CD8-positive, alpha-beta memory T cell (primary cell): ENCODE data around the gene BANP. TPM values are rescaled to one million over a fixed set of nuclear protein-coding genes. Genes with fewer than 3 reads are reported as not detected.
"Not testable (repeated sequence)": the region's sequence is repeated elsewhere in the genome, so short reads cannot be mapped to it uniquely, and the experiment has no call there.

ENCODE experiments used
- CTCF ChIA-PET: fragments of 350-600 bp; sonication (Branson Sonifier 250); formaldehyde crosslinking; loops from one replicate; lab custom pipeline; 2021; ENCODE audit warnings: antibody characterized with exemption; lab: Charles Lee
- POLR2A ChIA-PET: fragments of 350-600 bp; sonication (Branson Sonifier 250); formaldehyde crosslinking; loops from one replicate; lab custom pipeline; 2021; ENCODE audit warnings: antibody characterized with exemption; lab: Charles Lee
- DNase-seq, 5 donors: peaks; one replicate each; pipeline versions ENCODE4 v3.0.0 to v3.0.0-alpha.2; 2020 to 2022; ENCODE audit warnings: mixed read lengths in 1 of 5
- H3K27ac ChIP-seq: one replicate; pipeline ENCODE4 v1.7.0; 2013; ENCODE audit warnings: low read depth, mild to moderate bottlenecking, low read length, moderate library complexity
- H3K27me3 ChIP-seq: 2 replicates; pipeline ENCODE4 v1.7.0; 2013; ENCODE audit warnings: low read length, mild to moderate bottlenecking; ENCODE audit not compliant: insufficient read depth, poor library complexity, severe bottlenecking
- H3K36me3 ChIP-seq: 2 replicates; pipeline ENCODE4 v1.7.0; 2013; ENCODE audit warnings: mild to moderate bottlenecking, low read length, moderate library complexity; ENCODE audit not compliant: insufficient read depth
- H3K4me1 ChIP-seq: 2 replicates; pipeline ENCODE4 v1.7.0; 2013; ENCODE audit warnings: mild to moderate bottlenecking, low read length, moderate library complexity; ENCODE audit not compliant: insufficient read depth
- H3K4me3 ChIP-seq: 2 replicates; pipeline ENCODE4 v1.7.0; 2013; ENCODE audit warnings: mild to moderate bottlenecking, low read length
- H3K9me3 ChIP-seq: 2 replicates; pipeline ENCODE4 v1.7.0; 2013; ENCODE audit warnings: mild to moderate bottlenecking, low read length
- H3K27ac Mint-ChIP-seq, 8 donors: one replicate each; pipeline ENCODE4 v1.8.0; 2020 to 2021; ENCODE audit warnings: mixed read lengths in 8 of 8, mild to moderate bottlenecking in 6 of 8, inconsistent platforms in 3 of 8, moderate library complexity in 3 of 8
- H3K27me3 Mint-ChIP-seq, 2 donors: one replicate each; pipeline ENCODE4 v1.8.0; 2020 to 2021; ENCODE audit warnings: mixed read lengths in 2 of 2, mild to moderate bottlenecking in 1 of 2, moderate library complexity in 1 of 2
- H3K36me3 Mint-ChIP-seq, 3 donors: one replicate each; pipeline ENCODE4 v1.8.0; 2020 to 2021; ENCODE audit warnings: mixed read lengths in 3 of 3, inconsistent platforms in 1 of 3, mild to moderate bottlenecking in 1 of 3
- H3K4me1 Mint-ChIP-seq, 3 donors: one replicate each; pipeline ENCODE4 v1.8.0; 2020 to 2021; ENCODE audit warnings: mixed read lengths in 3 of 3, inconsistent platforms in 1 of 3, mild to moderate bottlenecking in 1 of 3
- H3K4me3 Mint-ChIP-seq, 7 donors: one replicate each; pipeline ENCODE4 v1.8.0; 2020 to 2021; ENCODE audit warnings: mixed read lengths in 7 of 7, mild to moderate bottlenecking in 6 of 7, moderate library complexity in 4 of 7, inconsistent platforms in 2 of 7
- H3K9me3 Mint-ChIP-seq, 5 donors: one replicate each; pipeline ENCODE4 v1.8.0; 2020 to 2022; ENCODE audit warnings: mixed read lengths in 5 of 5, mild to moderate bottlenecking in 3 of 5, moderate library complexity in 2 of 5, inconsistent platforms in 1 of 5
- polyA plus RNA-seq: library from polyadenylated mRNA; unstranded; fragments of 300-500 nt; fragmentation: Illumina TruSeq; gene quantifications from one replicate; pipeline ENCODE4 v1.2.3, GENCODE V29; 2021
- total RNA-seq, 2 experiments: library from RNA; stranded (reverse); gene quantifications; one replicate each; pipeline ENCODE4 v1.2.3, GENCODE V29; 2021

The BANP gene
- total and polyA plus RNA-seq, 3 experiments from 2014 or later: 28.5 to 32.5 (median 29.5) TPM

GRCh38 chr16:88024491-88025085 lies 73.4 kb downstream of the BANP start:
- H3K4me1 Mint-ChIP-seq, H3K4me3 ChIP-seq, CTCF ChIA-PET, H3K27me3 Mint-ChIP-seq, H3K27ac ChIP-seq, DNase-seq, POLR2A ChIA-PET, H3K27me3 ChIP-seq, H3K4me1 ChIP-seq, H3K4me3 Mint-ChIP-seq, H3K36me3 ChIP-seq, H3K9me3 Mint-ChIP-seq, H3K9me3 ChIP-seq: not testable (repeated sequence)
- Mint-ChIP-seq H3K36me3 (peaks cover 0 to 76% (median 12%) of the 10 kb centered on the region in 3 donors), H3K27ac (peak overlapping the region in 2 of 8 donors; percentile 66 to 78)

GRCh38 chr16:88025086-88025492 lies 73.9 kb downstream of the BANP start:
- H3K27ac ChIP-seq, H3K4me3 ChIP-seq, DNase-seq, H3K27me3 Mint-ChIP-seq, H3K4me1 Mint-ChIP-seq, H3K4me3 Mint-ChIP-seq, CTCF ChIA-PET, H3K9me3 ChIP-seq, H3K4me1 ChIP-seq, POLR2A ChIA-PET, H3K27me3 ChIP-seq, H3K36me3 ChIP-seq, H3K9me3 Mint-ChIP-seq: not testable (repeated sequence)
- Mint-ChIP-seq H3K27ac (peak overlapping the region in 1 of 8 donors; percentile 66), H3K36me3 (peaks cover 0 to 76% (median 14%) of the 10 kb centered on the region in 3 donors)

GRCh38 chr16:88025828-88026555 lies 74.8 kb downstream of the BANP start:
- H3K4me1 Mint-ChIP-seq, H3K4me3 ChIP-seq, H3K36me3 ChIP-seq, H3K4me1 ChIP-seq, H3K27ac Mint-ChIP-seq, H3K9me3 Mint-ChIP-seq, POLR2A ChIA-PET, H3K27me3 ChIP-seq, H3K9me3 ChIP-seq, CTCF ChIA-PET, H3K27ac ChIP-seq, H3K27me3 Mint-ChIP-seq, H3K4me3 Mint-ChIP-seq: not testable (repeated sequence)
- peaks cover 0 to 78% (median 11%) of the 10 kb centered on the region in 3 donors for H3K36me3 Mint-ChIP-seq
- DNase-seq: peak in 1 of 5 donors; percentile 36

DNA sequence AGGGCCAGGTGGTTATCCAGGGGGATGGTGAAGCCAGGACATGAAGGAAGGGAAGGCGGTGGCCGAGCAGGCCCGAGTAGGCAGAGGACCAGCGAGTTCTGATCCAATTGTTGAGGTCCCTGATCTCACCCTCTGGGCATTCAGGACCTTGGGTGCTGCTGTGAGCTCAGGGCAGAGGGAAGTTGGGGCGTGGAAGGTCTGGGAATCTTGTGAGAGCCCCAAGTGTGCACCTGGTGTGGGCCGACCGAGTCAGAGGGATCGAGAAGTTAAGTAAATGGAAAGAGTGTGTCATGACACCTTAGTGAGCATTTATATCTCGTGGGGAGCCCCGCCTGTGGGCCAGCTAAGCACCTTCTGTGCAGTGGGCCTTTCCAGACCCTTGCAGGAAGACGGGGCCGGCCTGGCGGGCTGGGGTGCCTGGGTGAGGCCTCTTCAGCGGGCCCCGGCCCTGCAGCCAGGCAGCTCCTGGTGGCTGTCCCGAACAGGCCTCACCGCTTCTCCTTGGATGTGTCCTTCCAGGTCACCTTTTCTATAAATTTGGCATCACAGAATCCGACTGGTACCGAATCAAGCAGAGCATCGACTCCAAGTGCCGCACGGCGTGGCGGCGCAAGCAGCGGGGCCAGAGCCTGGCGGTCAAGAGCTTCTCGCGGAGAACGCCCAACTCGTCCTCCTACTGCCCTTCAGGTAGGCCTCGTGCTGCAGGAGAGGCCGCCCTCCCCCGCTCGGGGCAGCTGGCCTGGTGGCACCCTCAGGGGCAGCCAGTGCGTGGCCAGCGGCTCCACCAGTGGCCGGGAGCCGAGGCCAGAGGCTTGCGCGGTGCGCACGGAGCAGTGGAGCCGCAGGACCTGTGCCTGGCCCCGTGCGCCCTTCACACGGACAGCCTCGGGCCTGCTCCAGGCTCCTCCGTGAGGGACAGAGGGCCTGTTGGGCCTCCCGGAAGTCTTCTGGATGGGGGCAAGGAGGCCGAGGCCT lies 76.0 kb downstream of the BANP start:
- peaks cover 0 to 2% of the 10 kb centered on the region in 2 donors for H3K27me3 Mint-ChIP-seq
- ChIA-PET POLR2A (no interaction called here), CTCF (no interaction called here)
- Histone ChIP-seq H3K9me3 (no peaks in the 10 kb centered on the region), H3K27ac (no peak overlapping the region), H3K27me3 (no peaks in the 10 kb centered on the region), H3K4me1 (no peaks in the 10 kb centered on the region), H3K36me3 (peaks cover 3% of the 10 kb centered on the region), H3K4me3 (no peak overlapping the region)
- H3K4me1 Mint-ChIP-seq: peaks cover 4 to 5% (median 5%) of the 10 kb centered on the region in 3 donors
- peaks cover 0 to 76% (median 11%) of the 10 kb centered on the region in 3 donors for H3K36me3 Mint-ChIP-seq
- H3K4me3 Mint-ChIP-seq: no peak overlapping the region
- H3K27ac Mint-ChIP-seq: no peak overlapping the region
- H3K9me3 Mint-ChIP-seq: no peaks in the 10 kb centered on the region
- no peak for DNase-seq

- DNase-seq, H3K4me3 ChIP-seq, H3K27me3 Mint-ChIP-seq, H3K36me3 ChIP-seq, H3K9me3 ChIP-seq, H3K9me3 Mint-ChIP-seq, H3K4me1 Mint-ChIP-seq, CTCF ChIA-PET, H3K27me3 ChIP-seq, H3K4me1 ChIP-seq, H3K27ac ChIP-seq, H3K4me3 Mint-ChIP-seq: not testable (repeated sequence)
- peaks cover 0 to 76% (median 6%) of the 10 kb centered on the region in 3 donors for H3K36me3 Mint-ChIP-seq
- POLR2A ChIA-PET: interaction anchor here (0.6 kb wide), 1 partner anchor 57 kb away, joined by 3 read pairs; no protein-coding TSS in a partner anchor
- H3K27ac Mint-ChIP-seq: peak overlapping the region in 1 of 8 donors; percentile 32
Measured at GRCh38 chr16:88028177-88028930, 77.1 kb downstream of the BANP start.

DNA sequence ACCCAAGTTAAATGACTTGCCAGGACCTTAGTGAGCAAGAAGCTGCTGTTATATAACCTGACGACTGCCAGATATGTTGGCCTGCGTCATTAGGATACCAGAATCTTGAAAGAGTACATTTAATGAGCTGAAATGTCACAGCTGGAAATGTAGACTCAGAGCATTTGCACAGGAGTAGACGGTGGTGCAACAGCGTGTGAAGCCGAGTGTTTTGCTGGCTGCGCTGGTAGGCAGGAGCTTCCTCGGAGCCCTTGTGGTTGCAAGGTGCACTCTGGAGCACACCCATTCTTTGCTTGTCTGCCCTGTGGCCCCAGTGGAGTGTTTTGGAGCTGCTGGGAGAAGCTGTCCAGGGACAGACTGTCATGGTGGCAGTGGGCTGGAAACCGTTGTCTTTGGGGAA lies 79.3 kb downstream of the BANP start:
- H3K4me3 ChIP-seq: no peak overlapping the region
- no peak overlapping the region for H3K27ac ChIP-seq
- H3K36me3 ChIP-seq: peaks cover 11% of the 10 kb centered on the region
- POLR2A ChIA-PET: no interaction called here
- H3K4me1 ChIP-seq: no peaks in the 10 kb centered on the region
- H3K9me3 ChIP-seq: no peaks in the 10 kb centered on the region
- H3K27me3 Mint-ChIP-seq: peaks cover 0 to 2% of the 10 kb centered on the region in 2 donors
- H3K9me3 Mint-ChIP-seq: no peaks in the 10 kb centered on the region
- H3K4me3 Mint-ChIP-seq: no peak overlapping the region
- CTCF ChIA-PET: no interaction called here
- DNase-seq: no peak
- no peaks in the 10 kb centered on the region for H3K27me3 ChIP-seq
- peak overlapping the region in 1 of 8 donors; percentile 74 for H3K27ac Mint-ChIP-seq
- H3K4me1 Mint-ChIP-seq: peaks cover 0 to 5% (median 3%) of the 10 kb centered on the region in 3 donors
- H3K36me3 Mint-ChIP-seq: peaks cover 0 to 79% (median 6%) of the 10 kb centered on the region in 3 donors

GRCh38 chr16:88030961-88031360 lies 79.7 kb downstream of the BANP start:
- CTCF ChIA-PET, H3K4me1 Mint-ChIP-seq, H3K9me3 Mint-ChIP-seq, DNase-seq, H3K27me3 Mint-ChIP-seq, H3K9me3 ChIP-seq, H3K27ac ChIP-seq, POLR2A ChIA-PET, H3K4me3 Mint-ChIP-seq, H3K4me3 ChIP-seq, H3K4me1 ChIP-seq, H3K27me3 ChIP-seq: not testable (repeated sequence)
- peaks cover 0 to 79% (median 6%) of the 10 kb centered on the region in 3 donors for H3K36me3 Mint-ChIP-seq
- peak overlapping the region in 1 of 8 donors; percentile 74 for H3K27ac Mint-ChIP-seq
- peaks cover 11% of the 10 kb centered on the region for H3K36me3 ChIP-seq
